GM21737 (cell line): ENCODE data around the gene GATD1.

Experiments
- ATAC-seq: cut with Tn5 transposase; IDR thresholded peaks from one replicate; pipeline ENCODE4 v1.9.1; 2021; ENCODE audit warnings: mild to moderate bottlenecking, moderate library complexity; ENCODE audit not compliant: unreplicated experiment

GATD1 gene

DNA sequence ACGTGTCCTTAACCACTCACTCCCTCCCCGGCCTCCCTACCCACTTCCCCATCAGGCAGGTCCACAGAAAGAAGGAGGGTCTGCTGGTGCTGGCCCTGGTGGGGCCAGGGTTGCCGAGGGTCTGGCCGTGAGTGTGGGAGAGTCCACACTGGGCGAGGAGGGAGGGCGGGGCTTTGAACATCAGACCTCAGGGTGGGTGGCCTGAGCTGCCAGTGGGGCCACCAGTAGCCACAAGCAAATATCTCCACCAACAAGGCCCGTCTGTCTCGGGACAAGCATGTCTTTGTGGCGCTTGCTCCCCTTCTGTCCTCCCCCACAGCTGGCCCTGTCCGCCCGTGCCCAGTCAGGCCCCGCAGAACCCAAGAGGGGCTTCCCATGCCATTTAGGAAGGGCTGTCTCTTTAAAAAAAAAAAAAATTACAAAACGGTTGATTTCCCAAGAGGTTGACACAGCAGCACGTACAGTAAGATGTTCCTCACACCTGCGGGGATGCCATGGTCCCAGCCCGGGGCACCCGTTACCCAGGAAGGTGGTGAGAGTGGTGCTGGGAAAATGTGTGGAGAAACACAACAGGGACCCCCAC lies 47.7 kb downstream of the GATD1 start:
- ATAC-seq, result no peak

GRCh38 chr11:728901-729491 lies 48.3 kb downstream of the GATD1 start:
- no peak for ATAC-seq

- ATAC-seq, result peak; percentile 50
Measured at GRCh38 chr11:727859-728748, 49.2 kb downstream of the GATD1 start.

- no peak for ATAC-seq
Measured at GRCh38 chr11:727281-727701, 50.0 kb downstream of the GATD1 start.

- ATAC-seq, result peak; percentile 29
Measured at GRCh38 chr11:726278-727220, 50.7 kb downstream of the GATD1 start.

DNA sequence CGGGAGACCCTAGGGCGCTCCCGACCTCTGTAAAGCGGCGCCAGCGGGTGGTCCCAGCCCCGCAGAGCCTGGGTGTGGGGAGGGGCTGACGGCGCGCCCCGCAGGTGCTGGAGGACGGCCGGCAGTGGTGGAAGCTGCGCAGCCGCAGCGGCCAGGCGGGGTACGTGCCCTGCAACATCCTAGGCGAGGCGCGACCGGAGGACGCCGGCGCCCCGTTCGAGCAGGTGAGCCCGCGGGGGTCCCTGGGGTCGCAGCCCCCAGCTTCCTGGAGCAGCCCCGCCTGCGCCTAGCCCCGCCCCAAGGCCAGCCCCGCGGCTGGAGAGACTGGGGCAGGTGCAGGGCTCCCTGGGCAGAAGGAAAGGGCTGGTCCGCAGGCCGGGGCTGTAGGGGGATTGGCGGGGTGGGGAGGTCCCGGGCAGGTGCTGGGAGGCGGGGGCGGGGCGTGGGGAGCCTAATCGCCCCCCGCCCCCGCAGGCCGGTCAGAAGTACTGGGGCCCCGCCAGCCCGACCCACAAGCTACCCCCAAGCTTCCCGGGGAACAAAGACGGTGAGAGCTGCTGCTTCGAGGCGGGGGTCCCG lies 51.6 kb downstream of the GATD1 start:
- no peak for ATAC-seq

GRCh38 chr11:724778-725386 lies 52.4 kb downstream of the GATD1 start:
- no peak for ATAC-seq

GRCh38 chr11:724049-724777 lies 53.1 kb downstream of the GATD1 start:
- ATAC-seq, result no peak

DNA sequence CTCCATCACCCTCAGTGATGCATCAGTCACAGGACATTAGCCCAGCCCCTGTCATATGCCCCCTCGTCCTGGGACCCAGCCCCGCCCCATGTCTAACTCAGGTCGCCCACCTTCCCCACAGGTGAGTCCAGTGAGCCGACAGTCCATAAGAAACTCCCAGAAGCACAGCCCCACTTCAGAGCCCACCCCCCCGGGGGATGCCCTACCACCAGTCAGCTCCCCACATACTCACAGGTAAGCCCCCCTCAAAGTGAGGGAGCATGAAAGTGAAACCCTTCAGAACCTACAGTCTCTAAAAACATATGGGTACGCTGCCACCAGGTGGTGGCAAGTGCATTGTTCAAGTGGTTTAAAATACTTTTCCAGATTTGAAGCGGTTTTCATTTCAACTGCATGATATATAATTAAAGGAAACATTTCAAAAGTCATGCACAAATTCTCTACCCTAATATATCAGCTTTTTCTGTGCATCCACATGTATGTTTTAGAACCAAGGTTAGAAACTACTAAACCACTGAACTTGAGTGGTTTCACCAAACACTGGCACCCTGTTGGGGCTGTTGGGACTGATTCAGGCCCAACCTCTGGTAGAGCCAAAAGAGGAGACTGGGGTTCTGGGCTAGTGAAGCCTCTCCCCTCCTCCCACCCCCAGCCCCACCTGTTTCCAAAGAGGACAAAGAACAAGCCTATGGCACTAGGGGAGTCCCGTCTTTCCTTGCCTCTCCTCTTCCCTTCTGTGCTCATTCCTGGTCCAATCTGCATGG lies 54.0 kb downstream of the GATD1 start:
- ATAC-seq, result no peak

- ATAC-seq, result no peak
Measured at GRCh38 chr11:722346-722811, 54.9 kb downstream of the GATD1 start.

GRCh38 chr11:721741-722345 lies 55.4 kb downstream of the GATD1 start:
- ATAC-seq, result no peak

GRCh38 chr11:721247-721740 lies 56.0 kb downstream of the GATD1 start:
- no peak for ATAC-seq

GRCh38 chr11:720642-721246 lies 56.5 kb downstream of the GATD1 start:
- no peak for ATAC-seq

DNA sequence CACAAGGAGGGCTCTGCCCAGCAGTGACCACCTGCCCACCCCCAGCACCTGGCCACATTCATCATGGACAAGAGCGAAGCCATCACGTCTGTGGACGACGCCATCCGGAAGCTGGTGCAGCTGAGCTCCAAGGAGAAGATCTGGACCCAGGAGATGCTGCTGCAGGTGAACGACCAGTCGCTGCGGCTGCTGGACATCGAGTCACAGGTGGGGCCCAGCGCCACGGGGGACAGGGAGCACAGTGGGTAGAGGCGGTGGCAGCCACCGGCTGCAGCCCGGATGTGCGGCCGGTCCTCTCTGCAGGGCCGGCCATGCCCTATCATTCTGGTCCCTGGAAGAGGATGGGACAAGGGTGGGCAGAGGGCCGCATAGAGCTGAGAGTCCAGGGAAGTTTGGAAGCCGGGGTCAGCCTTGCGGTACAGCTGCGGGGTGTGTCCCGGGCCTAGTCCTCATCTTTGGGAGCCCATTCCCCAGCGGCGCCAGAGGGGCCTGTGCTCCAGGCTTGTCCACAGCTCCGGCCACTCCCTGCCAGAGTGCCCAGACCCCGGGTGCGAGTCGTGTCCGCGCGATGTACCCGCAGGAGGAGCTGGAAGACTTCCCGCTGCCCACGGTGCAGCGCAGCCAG lies 57.2 kb downstream of the GATD1 start:
- ATAC-seq, result no peak

DNA sequence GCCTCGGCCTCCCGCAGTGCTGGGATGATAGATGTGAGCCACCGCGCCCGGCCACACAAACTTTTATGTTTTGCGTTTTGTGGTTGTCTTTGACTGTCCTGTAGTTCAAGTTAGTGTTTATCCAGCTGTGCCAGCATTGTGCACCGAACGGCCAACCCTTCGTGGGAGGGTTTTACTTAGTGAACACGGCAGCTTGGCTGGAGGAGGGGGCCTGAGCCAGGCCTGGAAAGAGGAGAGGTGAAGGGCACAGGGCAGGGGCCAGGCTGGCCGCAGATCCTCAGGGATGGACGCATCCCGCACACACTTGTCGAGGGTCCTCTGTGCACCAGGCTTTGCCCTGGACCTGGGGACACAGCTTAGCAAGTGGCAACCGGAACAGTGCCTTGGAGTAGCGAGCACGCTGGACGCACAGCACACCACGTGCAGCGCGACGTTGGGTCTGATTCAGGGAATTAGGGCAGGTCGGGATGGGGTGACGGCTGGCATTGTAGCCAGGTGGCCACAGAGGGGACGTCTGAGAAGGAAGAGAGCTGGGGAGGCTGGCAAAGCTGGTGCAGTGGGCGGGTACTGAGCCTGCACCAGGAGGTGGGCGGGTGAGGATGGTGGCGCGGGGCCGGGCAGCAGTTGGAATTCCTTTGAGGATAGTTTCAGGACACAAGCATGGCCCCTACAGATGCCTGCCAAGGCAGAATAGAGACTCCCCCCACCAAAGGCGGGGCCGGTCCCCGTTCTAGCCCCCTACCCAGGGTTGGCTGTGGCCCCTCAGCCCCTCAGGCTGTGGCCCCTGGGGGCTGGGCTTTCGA lies 57.9 kb downstream of the GATD1 start:
- no peak for ATAC-seq
